ENCODE measurements around the gene PLPPR4. TPM values are rescaled to one million over a fixed set of nuclear protein-coding genes. Genes with fewer than 3 reads are reported as not detected.

PLPPR4 gene
- total RNA-seq, 1 experiment from 2014 or later = 0.90 TPM

- no peak for DNase-seq
- Histone ChIP-seq H3K4me3 (ENCODE audit: insufficient read depth, low read depth, low read length) (no peak overlapping the region), H3K27me3 (ENCODE audit: control insufficient read depth, insufficient read depth, low read length) (no peaks in the 10 kb centered on the region)
These were observed 84.3 kb downstream of the PLPPR4 start for GRCh38 chr1:99348397-99349132.

GRCh38 chr1:99352821-99353220 lies 88.5 kb downstream of the PLPPR4 start:
- no peak for DNase-seq
- no peak overlapping the region for H3K4me3 ChIP-seq (ENCODE audit: insufficient read depth, low read depth, low read length)
- H3K27me3 ChIP-seq (ENCODE audit: control insufficient read depth, insufficient read depth, low read length) = no peaks in the 10 kb centered on the region
- no peaks in the 10 kb centered on the region for H3K36me3 ChIP-seq (replicated peaks; ENCODE audit: control insufficient read depth, insufficient read depth, low read length)

More at GRCh38 chr1:99348397-99349132, 84.3 kb downstream of the PLPPR4 start:
- H3K36me3 ChIP-seq (replicated peaks; ENCODE audit: control insufficient read depth, insufficient read depth, low read length) = no peaks in the 10 kb centered on the region

- H3K36me3 ChIP-seq (replicated peaks; ENCODE audit: control insufficient read depth, insufficient read depth, low read length) = no peaks in the 10 kb centered on the region
- no peak for DNase-seq
- H3K4me3 ChIP-seq (ENCODE audit: insufficient read depth, low read depth, low read length) = no peak overlapping the region
- H3K27me3 ChIP-seq (ENCODE audit: control insufficient read depth, insufficient read depth, low read length) = no peaks in the 10 kb centered on the region
These were observed 94.5 kb downstream of the PLPPR4 start for GRCh38 chr1:99358770-99359169.
